Activated effector memory CD4-positive, alpha-beta T cell treated with anti-CD3 and anti-CD28 coated beads, Interleukin-2, amount 50 U/mL, for 16 hours (primary cell): ENCODE data around the gene NDUFS6.

Experiments used
- DNase-seq: peaks from one replicate; pipeline ENCODE4 v3.0.0-alpha.2; 2020

NDUFS6 gene

GRCh38 chr5:1765880-1766235 is 35.3 kb upstream of the NDUFS6 start:
- peak; percentile 19 for DNase-seq

- no peak for DNase-seq
Measured at GRCh38 chr5:1767524-1768282, 33.5 kb upstream of the NDUFS6 start.

- no peak for DNase-seq
Measured at GRCh38 chr5:1768283-1769000, 32.8 kb upstream of the NDUFS6 start.

- DNase-seq = no peak
Measured at GRCh38 chr5:1769017-1769640, 32.1 kb upstream of the NDUFS6 start.

GRCh38 chr5:1769752-1770442 is 31.3 kb upstream of the NDUFS6 start:
- DNase-seq = no peak

GRCh38 chr5:1770443-1770802 is 30.8 kb upstream of the NDUFS6 start:
- no peak for DNase-seq

GRCh38 chr5:1771149-1772065 is 29.8 kb upstream of the NDUFS6 start:
- DNase-seq = no peak

GRCh38 chr5:1772634-1773033 is 28.6 kb upstream of the NDUFS6 start:
- no peak for DNase-seq

- no peak for DNase-seq
Measured at GRCh38 chr5:1776831-1777230, 24.4 kb upstream of the NDUFS6 start.

- peak; percentile 55 for DNase-seq
Measured at GRCh38 chr5:1777281-1778137, 23.7 kb upstream of the NDUFS6 start.

GRCh38 chr5:1778138-1779020 is 22.8 kb upstream of the NDUFS6 start:
- peak; percentile 37 for DNase-seq

- peak; percentile 38 for DNase-seq
Measured at GRCh38 chr5:1779021-1779680, 22.1 kb upstream of the NDUFS6 start.

GRCh38 chr5:1779782-1780613 is 21.2 kb upstream of the NDUFS6 start:
- peak; percentile 43 for DNase-seq

- peak; percentile 6 for DNase-seq
Measured at GRCh38 chr5:1780614-1780930, 20.6 kb upstream of the NDUFS6 start.

GRCh38 chr5:1781107-1781506 is 20.1 kb upstream of the NDUFS6 start:
- peak; percentile 39 for DNase-seq

- peak; percentile 43 for DNase-seq
Measured at GRCh38 chr5:1781726-1782384, 19.4 kb upstream of the NDUFS6 start.

- DNase-seq = peak; percentile 53
Measured at GRCh38 chr5:1782385-1783215, 18.6 kb upstream of the NDUFS6 start.

- DNase-seq = no peak
Measured at GRCh38 chr5:1783216-1783554, 18.0 kb upstream of the NDUFS6 start.
